ENCODE results near the gene MED10. TPM values are rescaled to one million over a fixed set of nuclear protein-coding genes. Genes with fewer than 3 reads are reported as not detected.

MED10 gene
- total RNA-seq, 1 donor from 2014 or later: 49.3 TPM

DNA sequence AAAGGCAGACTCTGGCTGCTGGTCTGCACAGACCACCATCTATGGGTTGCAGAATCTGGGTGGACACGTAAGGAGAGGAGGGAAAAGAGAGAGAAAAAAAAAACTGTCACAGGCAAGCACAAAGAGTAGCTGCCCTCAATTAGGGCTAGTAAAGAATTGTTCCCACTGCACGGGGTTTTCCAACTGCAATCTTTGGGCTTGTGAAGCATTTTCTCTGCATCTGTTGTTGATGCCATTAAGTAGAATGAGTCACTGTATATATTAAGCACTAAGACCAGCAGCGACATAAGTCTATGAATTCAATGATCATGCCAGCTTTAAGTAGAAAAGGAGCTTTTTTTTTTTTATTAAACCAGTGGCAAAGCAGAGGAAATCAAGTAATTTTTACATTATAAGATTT lies 40.2 kb downstream of the MED10 start:
- Histone ChIP-seq H3K27ac (ENCODE audit: low read depth, low read length) (no peak overlapping the region), H3K79me2 (ENCODE audit: insufficient read depth, low read length) (no peaks in the 10 kb centered on the region), H3K4me1 (ENCODE audit: insufficient read depth, low read length) (no peaks in the 10 kb centered on the region), H2AFZ (ENCODE audit: low read depth, low read length) (no peak overlapping the region), H4K20me1 (ENCODE audit: insufficient read depth, low read length) (no peaks in the 10 kb centered on the region), H3K9ac (ENCODE audit: low read length) (no peak overlapping the region), H3K36me3 (ENCODE audit: insufficient read depth, low read length) (no peaks in the 10 kb centered on the region), H3K27me3 (ENCODE audit: insufficient read depth, low read length) (no peaks in the 10 kb centered on the region), H3K4me3 (ENCODE audit: insufficient read depth, low read depth, low read length) (no peak overlapping the region), H3K9me3 (ENCODE audit: insufficient read depth, low read depth, low read length) (peaks cover 5% of the 10 kb centered on the region), H3K4me2 (ENCODE audit: low read length) (no peak overlapping the region)
- no peak overlapping the region for H3K4me3 Mint-ChIP-seq (ENCODE audit: unreplicated experiment)
- DNase-seq (ENCODE audit: low read depth) (no peak), FAIRE-seq (no peak)
- H3K27me3 Mint-ChIP-seq (ENCODE audit: low read depth, unreplicated experiment): peaks cover 27% of the 10 kb centered on the region
- TF ChIP-seq EZH2 (IDR thresholded peaks at IDR 0.05; ENCODE audit: insufficient read depth, low read length): no peak
- H3K36me3 Mint-ChIP-seq (ENCODE audit: low read depth, unreplicated experiment): no peaks in the 10 kb centered on the region
- H3K4me1 Mint-ChIP-seq (ENCODE audit: low read depth, unreplicated experiment): no peaks in the 10 kb centered on the region
- no peaks in the 10 kb centered on the region for H3K9me3 Mint-ChIP-seq (ENCODE audit: unreplicated experiment)
- H3K27ac Mint-ChIP-seq (ENCODE audit: unreplicated experiment): no peak overlapping the region

GRCh38 chr5:6333182-6333905 lies 45.0 kb downstream of the MED10 start:
- peaks cover 29% of the 10 kb centered on the region for H3K27me3 Mint-ChIP-seq (ENCODE audit: low read depth, unreplicated experiment)

DNA sequence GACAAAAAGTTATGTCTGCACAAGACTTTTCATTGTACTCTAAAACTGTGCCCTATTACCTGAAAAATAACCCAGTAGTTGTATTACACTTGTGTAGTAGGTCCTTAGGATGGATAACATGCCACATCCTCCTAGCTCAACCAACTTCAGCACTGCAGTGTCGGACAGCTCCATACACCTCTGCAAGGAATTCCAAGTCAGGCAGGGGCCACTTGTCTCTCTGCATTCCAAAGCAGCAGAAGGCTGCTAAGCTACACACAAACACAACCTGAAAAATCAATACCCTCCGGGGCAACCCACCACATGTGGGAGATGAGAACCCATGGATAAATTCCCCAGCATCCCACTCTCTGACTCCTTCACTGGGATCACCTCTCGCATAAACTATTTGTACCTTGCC lies 50.2 kb downstream of the MED10 start:
- Histone ChIP-seq H3K36me3 (ENCODE audit: insufficient read depth, low read length) (no peaks in the 10 kb centered on the region), H3K9ac (ENCODE audit: low read length) (no peak overlapping the region), H3K4me3 (ENCODE audit: insufficient read depth, low read depth, low read length) (no peak overlapping the region), H3K27me3 (ENCODE audit: insufficient read depth, low read length) (no peaks in the 10 kb centered on the region), H3K27ac (ENCODE audit: low read depth, low read length) (no peak overlapping the region), H3K4me2 (ENCODE audit: low read length) (no peak overlapping the region), H3K9me3 (ENCODE audit: insufficient read depth, low read depth, low read length) (peaks cover 5% of the 10 kb centered on the region), H4K20me1 (ENCODE audit: insufficient read depth, low read length) (no peaks in the 10 kb centered on the region), H3K4me1 (ENCODE audit: insufficient read depth, low read length) (no peaks in the 10 kb centered on the region), H3K79me2 (ENCODE audit: insufficient read depth, low read length) (no peaks in the 10 kb centered on the region), H2AFZ (ENCODE audit: low read depth, low read length) (no peak overlapping the region)
- H3K27me3 Mint-ChIP-seq (ENCODE audit: low read depth, unreplicated experiment): peaks cover 33% of the 10 kb centered on the region
- H3K27ac Mint-ChIP-seq (ENCODE audit: unreplicated experiment): no peak overlapping the region
- H3K9me3 Mint-ChIP-seq (ENCODE audit: unreplicated experiment): peaks cover 4% of the 10 kb centered on the region
- no peak overlapping the region for H3K4me3 Mint-ChIP-seq (ENCODE audit: unreplicated experiment)
- FAIRE-seq (no peak), DNase-seq (ENCODE audit: low read depth) (peak; percentile 0)
- H3K36me3 Mint-ChIP-seq (ENCODE audit: low read depth, unreplicated experiment): no peaks in the 10 kb centered on the region
- TF ChIP-seq CTCF (IDR thresholded peaks at IDR 0.05; ENCODE audit: insufficient read depth, low read depth, low read length) (no peak), EZH2 (IDR thresholded peaks at IDR 0.05; ENCODE audit: insufficient read depth, low read length) (no peak)
- no peaks in the 10 kb centered on the region for H3K4me1 Mint-ChIP-seq (ENCODE audit: low read depth, unreplicated experiment)

More at GRCh38 chr5:6333182-6333905, 45.0 kb downstream of the MED10 start:
- no peak for FAIRE-seq
- TF ChIP-seq EZH2 (IDR thresholded peaks at IDR 0.05; ENCODE audit: insufficient read depth, low read length) (no peak), CTCF (IDR thresholded peaks at IDR 0.05; ENCODE audit: insufficient read depth, low read depth, low read length) (no peak)
- H3K9ac ChIP-seq (ENCODE audit: low read length): no peak overlapping the region
- no peaks in the 10 kb centered on the region for H3K4me1 Mint-ChIP-seq (ENCODE audit: low read depth, unreplicated experiment)
- no peak for DNase-seq (ENCODE audit: low read depth)
- no peaks in the 10 kb centered on the region for H3K36me3 ChIP-seq (ENCODE audit: insufficient read depth, low read length)
- no peaks in the 10 kb centered on the region for H4K20me1 ChIP-seq (ENCODE audit: insufficient read depth, low read length)
- no peak overlapping the region for H3K4me2 ChIP-seq (ENCODE audit: low read length)
- H3K4me3 Mint-ChIP-seq (ENCODE audit: unreplicated experiment): no peak overlapping the region
- no peaks in the 10 kb centered on the region for H3K79me2 ChIP-seq (ENCODE audit: insufficient read depth, low read length)
- peaks cover 4% of the 10 kb centered on the region for H3K9me3 Mint-ChIP-seq (ENCODE audit: unreplicated experiment)
- no peaks in the 10 kb centered on the region for H3K27me3 ChIP-seq (ENCODE audit: insufficient read depth, low read length)
- no peak overlapping the region for H3K27ac ChIP-seq (ENCODE audit: low read depth, low read length)
- no peak overlapping the region for H3K27ac Mint-ChIP-seq (ENCODE audit: unreplicated experiment)
- peaks cover 9% of the 10 kb centered on the region for H3K9me3 ChIP-seq (ENCODE audit: insufficient read depth, low read depth, low read length)
- H2AFZ ChIP-seq (ENCODE audit: low read depth, low read length): no peak overlapping the region
- no peak overlapping the region for H3K4me3 ChIP-seq (ENCODE audit: insufficient read depth, low read depth, low read length)
- H3K36me3 Mint-ChIP-seq (ENCODE audit: low read depth, unreplicated experiment): no peaks in the 10 kb centered on the region
- no peaks in the 10 kb centered on the region for H3K4me1 ChIP-seq (ENCODE audit: insufficient read depth, low read length)
